ENCODE measurements around the gene SPRR1B. TPM values are rescaled to one million over a fixed set of nuclear protein-coding genes. Genes with fewer than 3 reads are reported as not detected.
"Not testable (repeated sequence)": the region's sequence is repeated elsewhere in the genome, so short reads cannot be mapped to it uniquely, and the experiment has no call there.

SPRR1B gene
- total RNA-seq, 1 experiment from 2014 or later, result not detected

GRCh38 chr1:153040950-153041631 lies 10.1 kb downstream of the SPRR1B start, which contains the start of gene SPRR2D:
Gene SPRR2D, minus strand, starts transcription at chr1:153041120. Its CDS starts 774 bp downstream, at chr1:153040346.
- DNase-seq (ENCODE audit: low read depth), result peak; percentile 48

- no peak for DNase-seq (ENCODE audit: low read depth)
These were observed 18.2 kb downstream of the SPRR1B start for GRCh38 chr1:153049211-153049610.

GRCh38 chr1:153056111-153056510 lies 25.1 kb downstream of the SPRR1B start:
- DNase-seq (ENCODE audit: low read depth), result not testable (repeated sequence)

- no peak for DNase-seq (ENCODE audit: low read depth)
These were observed 26.4 kb downstream of the SPRR1B start, which contains the start of gene SPRR2A for GRCh38 chr1:153057375-153057774. Gene SPRR2A, minus strand, starts transcription at chr1:153057512. Its CDS starts 777 bp downstream, at chr1:153056735.

DNA sequence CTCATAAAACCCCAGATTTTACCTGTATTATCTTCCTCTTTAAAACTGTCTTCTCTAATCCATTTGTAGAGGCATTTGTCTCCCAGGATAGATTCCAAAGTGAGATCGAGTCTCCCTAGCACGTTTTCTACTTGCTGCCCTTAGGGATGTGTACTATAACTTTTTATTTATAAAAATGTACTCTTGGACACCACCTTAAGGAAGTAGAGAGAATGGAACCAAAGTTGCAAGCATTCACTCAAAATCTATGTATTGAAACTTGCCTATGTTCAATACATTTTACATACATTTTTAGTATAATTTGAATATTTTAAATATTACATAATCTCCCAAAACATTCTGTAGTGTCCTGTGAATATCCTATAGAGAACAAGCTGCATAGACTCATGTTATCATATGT lies 27.2 kb downstream of the SPRR1B start:
- no peak for DNase-seq (ENCODE audit: low read depth)

DNA sequence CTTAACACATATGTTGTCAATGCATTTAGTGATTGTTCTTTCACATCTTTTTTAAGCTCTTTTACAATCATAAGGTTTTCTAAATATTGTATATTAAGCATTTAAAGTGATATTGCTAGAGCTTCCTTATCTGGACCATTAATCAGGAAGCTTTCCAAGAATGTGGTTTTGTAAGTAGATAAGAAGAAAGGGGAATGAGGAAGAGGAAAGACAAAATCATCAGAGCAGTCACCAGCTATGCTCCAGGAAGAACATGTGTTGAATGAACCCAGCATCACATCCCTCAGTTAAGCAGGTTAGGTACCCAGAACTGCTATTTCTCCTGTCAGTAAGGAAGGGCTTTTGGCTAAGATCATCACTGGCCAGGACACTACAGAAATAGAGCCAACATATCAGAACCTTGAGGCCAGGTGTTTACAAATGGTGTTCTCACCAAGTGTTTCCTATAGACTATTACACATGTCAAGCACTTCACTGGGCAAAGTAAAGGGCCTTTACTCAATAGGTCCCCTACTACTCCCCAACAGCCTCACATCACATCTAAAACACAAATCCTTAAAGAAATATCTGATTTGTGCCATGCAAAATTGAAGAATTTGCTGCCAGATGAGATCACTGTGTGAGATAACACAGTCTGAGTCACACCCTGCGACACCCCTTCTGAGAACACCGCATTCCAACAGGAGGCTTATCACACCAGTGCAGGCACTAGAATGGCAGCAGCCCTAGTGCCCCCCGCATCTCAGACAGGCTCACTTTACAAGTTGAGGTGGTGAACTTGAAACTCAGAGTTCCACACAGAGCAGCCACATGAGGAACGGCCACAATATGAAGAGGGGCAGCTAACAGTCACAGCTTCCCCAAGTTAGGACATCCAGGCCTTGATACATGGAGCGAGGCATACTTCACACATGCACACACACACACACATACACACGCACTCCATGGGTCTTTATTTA lies 28.1 kb downstream of the SPRR1B start:
- peak; percentile 69 for DNase-seq (ENCODE audit: low read depth)

DNA sequence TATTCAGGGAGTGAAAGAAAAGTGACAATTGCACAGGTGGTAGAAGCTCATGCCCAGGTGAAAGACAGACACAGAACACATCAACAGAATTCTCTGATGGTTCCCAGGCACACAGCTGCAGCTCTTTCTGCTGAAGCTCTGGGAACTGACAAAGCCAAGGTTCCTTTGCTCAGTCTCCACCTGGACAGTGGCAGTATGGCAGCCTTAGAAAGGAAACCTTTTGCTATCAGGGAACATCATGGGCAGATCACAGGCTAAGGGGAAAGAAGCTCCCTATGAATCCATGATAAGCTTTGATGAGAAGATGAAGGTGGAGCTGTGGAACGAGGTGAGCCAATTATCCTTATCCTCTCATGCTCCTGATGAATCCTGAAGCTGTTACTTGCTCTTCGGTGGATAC lies 39.2 kb downstream of the SPRR1B start:
- no peak for DNase-seq (ENCODE audit: low read depth)

- DNase-seq (ENCODE audit: low read depth), result no peak
These were observed 40.5 kb downstream of the SPRR1B start, which contains the start of gene SPRR2B for GRCh38 chr1:153071511-153071910. Gene SPRR2B, minus strand, starts transcription at chr1:153071611. Its CDS starts 772 bp downstream, at chr1:153070839.

DNA sequence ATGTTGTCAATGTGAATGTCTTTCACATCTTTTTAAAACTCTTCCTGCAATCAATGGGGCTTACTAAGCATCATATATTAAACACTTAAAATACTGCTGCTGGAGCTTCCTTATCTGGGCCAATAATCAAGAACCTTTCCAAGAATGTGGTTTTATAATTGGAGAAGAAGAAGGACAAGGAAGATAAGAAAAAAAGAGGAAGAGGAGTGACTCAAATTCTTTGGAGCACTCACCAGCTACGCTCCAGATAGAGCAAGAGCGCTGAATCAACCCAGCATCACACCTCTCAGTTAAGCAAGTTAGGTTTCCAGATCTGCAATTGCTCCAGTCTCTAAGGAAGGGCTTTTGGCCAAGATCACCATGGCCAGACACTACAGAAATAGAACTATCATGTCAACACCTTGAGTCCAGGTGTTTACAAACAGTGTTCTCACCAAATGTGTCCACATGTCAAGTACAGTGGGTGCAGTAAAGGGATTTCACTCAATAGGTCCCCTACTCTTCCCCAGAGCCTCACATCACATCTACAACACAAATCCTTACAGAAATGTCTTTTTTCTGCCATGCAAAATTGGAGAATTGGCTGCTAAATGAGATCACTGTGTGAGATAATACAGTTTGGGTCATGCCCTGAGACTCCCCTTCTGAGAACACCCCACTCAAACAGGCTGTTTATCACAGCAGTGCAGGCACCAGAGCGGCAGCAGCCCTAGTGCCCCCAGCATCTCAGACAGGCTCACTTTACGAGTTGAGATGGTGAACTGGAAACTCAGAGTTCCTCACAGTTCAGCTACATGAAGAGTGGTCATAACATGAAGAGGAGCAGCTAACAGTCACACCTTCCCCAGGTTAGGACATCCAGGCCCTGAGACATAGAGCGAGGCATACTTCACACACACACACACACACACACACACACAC lies 42.1 kb downstream of the SPRR1B start:
- no peak for DNase-seq (ENCODE audit: low read depth)

GRCh38 chr1:153081736-153082135 lies 50.7 kb downstream of the SPRR1B start:
- peak; percentile 61 for DNase-seq (ENCODE audit: low read depth)

Other genes starting within 250 kb of the SPRR1B start
- gene LCE1E, start 244.9 kb upstream of the SPRR1B start, total RNA-seq (2014; rRNA removed; shearing (Covaris generic)), result not detected in 2 replicates
- not detected in 2 replicates for gene LCE1D, start 234.5 kb upstream of the SPRR1B start, total RNA-seq (2014; rRNA removed; shearing (Covaris generic))
- gene LCE1C, start 224.6 kb upstream of the SPRR1B start, total RNA-seq (2014; rRNA removed; shearing (Covaris generic)), result not detected in 2 replicates
- not detected in 2 replicates for gene LCE1B, start 219.2 kb upstream of the SPRR1B start, total RNA-seq (2014; rRNA removed; shearing (Covaris generic))
- not detected in 2 replicates for gene LCE1A, start 203.7 kb upstream of the SPRR1B start, total RNA-seq (2014; rRNA removed; shearing (Covaris generic))
- gene LCE6A, start 188.3 kb upstream of the SPRR1B start, total RNA-seq (2014; rRNA removed; shearing (Covaris generic)), result not detected in 2 replicates
- not detected in 2 replicates for gene LCE7A, start 171.2 kb upstream of the SPRR1B start, total RNA-seq (2014; rRNA removed; shearing (Covaris generic))
- not detected in 2 replicates for gene SMCP, start 152.9 kb upstream of the SPRR1B start, total RNA-seq (2014; rRNA removed; shearing (Covaris generic))
- 0.06 TPM in 1 of 2 replicates, not detected in the other for gene IVL, start 122.7 kb upstream of the SPRR1B start, total RNA-seq (2014; rRNA removed; shearing (Covaris generic))
- not detected in 2 replicates for gene SPRR5, start 84.0 kb upstream of the SPRR1B start, total RNA-seq (2014; rRNA removed; shearing (Covaris generic))
- gene SPRR4, start 60.6 kb upstream of the SPRR1B start, total RNA-seq (2014; rRNA removed; shearing (Covaris generic)), result not detected in 2 replicates
- gene SPRR1A, start 47.1 kb upstream of the SPRR1B start, total RNA-seq (2014; rRNA removed; shearing (Covaris generic)), result not detected in 2 replicates
- gene SPRR3, start 29.5 kb upstream of the SPRR1B start, total RNA-seq (2014; rRNA removed; shearing (Covaris generic)), result not detected in 2 replicates
- gene SPRR2D, start 9.9 kb downstream of the SPRR1B start, total RNA-seq (2014; rRNA removed; shearing (Covaris generic)), result not detected in 2 replicates
- gene SPRR2A, start 26.3 kb downstream of the SPRR1B start, total RNA-seq (2014; rRNA removed; shearing (Covaris generic)), result not detected in 2 replicates
- not detected in 2 replicates for gene SPRR2B, start 40.4 kb downstream of the SPRR1B start, total RNA-seq (2014; rRNA removed; shearing (Covaris generic))
- gene SPRR2E, start 63.3 kb downstream of the SPRR1B start, total RNA-seq (2014; rRNA removed; shearing (Covaris generic)), result not detected in 2 replicates
- gene SPRR2F, start 82.3 kb downstream of the SPRR1B start, total RNA-seq (2014; rRNA removed; shearing (Covaris generic)), result not detected in 2 replicates
- gene SPRR2G, start 119.7 kb downstream of the SPRR1B start, total RNA-seq (2014; rRNA removed; shearing (Covaris generic)), result not detected in 2 replicates
- not detected in 2 replicates for gene LELP1, start 172.2 kb downstream of the SPRR1B start, total RNA-seq (2014; rRNA removed; shearing (Covaris generic))
- gene PRR9, start 186.4 kb downstream of the SPRR1B start, total RNA-seq (2014; rRNA removed; shearing (Covaris generic)), result 0.11 TPM in 1 of 2 replicates, not detected in the other
- gene LORICRIN, start 228.5 kb downstream of the SPRR1B start, total RNA-seq (2014; rRNA removed; shearing (Covaris generic)), result not detected in 2 replicates

Data from Daoy (cell line).